HG03575 (cell line): ENCODE results near the gene CCDC117.
"Not testable (repeated sequence)": the region's sequence is repeated elsewhere in the genome, so short reads cannot be mapped to it uniquely, and the experiment has no call there.

Experiments
- ATAC-seq: cut with Tn5 transposase; IDR thresholded peaks from one replicate; pipeline ENCODE4 v1.9.1; 2021; ENCODE audit not compliant: unreplicated experiment, insufficient number of reproducible peaks, low FRiP score; ENCODE audit errors: extremely low read depth

The CCDC117 gene

DNA sequence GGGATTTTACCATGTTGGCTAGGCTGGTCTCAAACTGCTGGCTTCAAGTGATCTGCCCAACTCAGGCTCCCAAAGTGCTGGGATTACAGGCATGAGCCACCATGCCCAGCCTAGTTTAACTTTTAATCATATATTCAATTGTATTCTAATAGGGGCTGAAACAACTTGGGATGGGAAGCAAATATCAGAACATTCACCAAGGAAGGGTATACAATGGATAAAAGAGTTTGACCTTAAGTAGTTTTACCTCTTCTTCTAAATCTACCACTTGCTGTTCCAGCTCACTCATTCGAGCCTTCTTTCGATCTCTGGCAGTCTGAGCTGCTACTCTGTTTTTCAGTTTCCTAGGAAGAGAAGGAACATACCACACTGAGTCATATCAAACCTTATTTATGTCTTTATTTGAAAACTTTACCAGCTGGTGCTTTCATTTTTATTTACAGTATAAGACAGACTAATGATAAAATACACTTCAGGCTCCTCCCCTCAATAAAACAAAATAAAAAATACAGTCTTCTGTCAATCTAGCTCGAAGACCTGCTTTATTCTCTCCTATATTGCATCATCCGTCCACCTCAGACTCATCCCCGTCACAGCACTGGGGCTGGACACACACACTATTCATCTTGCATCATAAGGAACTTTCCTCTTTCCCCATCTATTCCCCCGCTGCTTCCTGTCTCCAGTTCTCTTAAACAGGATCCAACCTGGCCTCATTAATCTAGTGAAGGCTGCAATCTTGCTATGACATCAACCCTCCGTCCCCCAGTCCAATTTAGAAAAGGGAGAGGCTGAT is 26.5 kb downstream of the CCDC117 start:
- no peak for ATAC-seq

DNA sequence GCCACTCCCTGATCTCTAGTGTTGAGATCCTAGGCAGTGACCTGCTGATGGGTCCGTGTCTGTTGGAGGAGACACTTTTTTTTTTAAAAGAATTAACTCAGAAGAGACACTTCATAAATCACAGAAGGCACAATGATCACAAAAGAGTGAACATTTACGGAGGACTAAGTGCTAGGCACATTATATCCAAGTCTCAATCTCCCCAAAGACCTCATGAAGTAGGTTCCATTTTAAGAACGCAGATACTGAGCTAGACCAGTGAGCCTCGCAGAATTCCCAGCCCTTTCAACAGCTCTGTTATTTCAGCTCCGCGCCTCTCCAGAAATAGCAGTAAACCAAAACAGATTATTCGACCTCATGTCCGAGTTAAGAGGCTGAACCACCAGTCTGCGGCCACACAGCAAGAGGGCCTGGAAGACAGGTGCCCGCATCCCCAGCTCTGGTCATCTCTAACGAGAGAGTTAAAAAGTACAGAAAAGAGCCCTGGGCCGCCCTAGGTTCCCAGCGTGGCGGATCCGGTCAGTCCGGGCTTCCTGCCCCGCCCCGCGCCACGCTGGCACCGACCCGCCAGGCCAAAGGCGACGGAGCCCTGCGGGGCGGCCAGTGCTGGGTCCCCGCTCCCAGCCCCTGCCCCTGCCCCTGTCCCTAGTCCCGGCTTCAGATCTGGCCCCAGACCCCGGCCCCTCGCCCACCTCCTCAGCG is 27.3 kb downstream of the CCDC117 start:
- ATAC-seq: no peak

DNA sequence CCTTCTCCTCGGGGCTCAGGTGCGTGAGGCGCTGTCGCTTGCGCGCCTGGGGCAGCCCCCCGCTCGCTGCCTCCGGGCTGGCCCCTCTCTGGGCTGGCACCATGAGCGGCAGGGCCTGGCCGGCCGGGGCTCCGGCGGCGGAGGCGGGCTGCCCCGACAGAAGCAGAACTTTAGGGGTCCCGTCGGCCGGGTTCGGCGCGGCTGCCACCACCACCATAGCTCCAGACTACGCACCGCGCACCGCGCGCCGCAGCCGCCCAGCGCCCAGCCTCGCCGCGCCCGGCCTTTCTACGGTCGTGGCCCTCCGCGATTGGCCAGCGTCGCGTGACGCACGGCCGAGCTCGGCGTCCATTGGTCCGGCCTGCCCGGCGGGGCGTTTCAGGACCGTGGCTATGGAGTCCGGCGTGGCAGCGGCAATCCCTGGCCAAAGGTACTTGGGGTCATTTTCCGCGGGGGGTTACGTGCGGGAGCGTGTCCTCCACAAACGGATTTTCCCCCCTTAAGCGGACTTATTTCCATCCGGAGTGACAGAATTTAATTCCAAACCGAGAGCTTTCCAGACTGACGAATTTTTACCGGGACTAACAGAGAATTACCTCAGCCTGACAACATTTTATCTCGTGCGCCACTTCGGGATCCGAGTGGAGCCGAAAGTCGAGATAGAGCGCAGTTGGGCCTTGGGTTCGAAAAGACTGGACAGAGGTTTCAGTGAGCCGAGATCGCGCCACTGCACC is 28.0 kb downstream of the CCDC117 start, which contains the start of gene XBP1:
XBP1 (minus strand) TSS at position 262 of the 734 bp plus-strand sequence.
- no peak for ATAC-seq

DNA sequence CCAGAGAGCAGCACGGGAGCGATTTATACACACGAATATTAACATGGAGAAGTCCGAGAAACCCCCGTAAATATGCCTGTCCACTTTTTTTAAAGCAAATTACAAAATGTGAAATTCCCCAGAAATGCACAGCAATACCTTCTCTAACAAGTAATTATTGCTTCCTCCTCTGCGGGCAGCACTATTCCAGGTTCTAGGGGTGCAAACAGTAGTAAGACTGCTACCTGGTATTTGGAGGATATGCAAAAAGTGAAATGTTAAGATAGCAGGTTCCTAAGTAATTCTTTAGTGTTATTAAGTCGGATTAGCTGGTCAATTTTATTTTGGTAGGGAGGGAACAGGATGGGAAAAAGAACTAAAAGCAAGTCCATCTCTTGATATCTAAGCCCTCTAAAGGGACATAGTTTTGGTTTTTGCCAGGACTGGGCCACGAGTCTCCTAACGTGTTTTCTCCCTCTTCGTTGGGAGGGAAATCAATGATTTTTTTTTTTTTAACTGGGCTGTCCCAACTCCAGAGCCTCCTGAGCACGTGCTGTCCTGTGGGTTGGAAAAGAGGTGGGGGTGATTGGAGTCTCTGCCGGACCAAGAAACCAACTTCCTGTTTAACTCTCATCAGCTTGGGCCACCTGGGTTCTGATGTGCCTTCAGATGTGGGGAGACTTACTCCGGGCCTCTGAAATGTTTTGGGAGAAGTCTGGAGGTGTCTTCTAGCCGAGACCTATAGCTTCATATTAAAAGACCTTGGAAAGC is 29.5 kb downstream of the CCDC117 start:
- ATAC-seq: no peak

DNA sequence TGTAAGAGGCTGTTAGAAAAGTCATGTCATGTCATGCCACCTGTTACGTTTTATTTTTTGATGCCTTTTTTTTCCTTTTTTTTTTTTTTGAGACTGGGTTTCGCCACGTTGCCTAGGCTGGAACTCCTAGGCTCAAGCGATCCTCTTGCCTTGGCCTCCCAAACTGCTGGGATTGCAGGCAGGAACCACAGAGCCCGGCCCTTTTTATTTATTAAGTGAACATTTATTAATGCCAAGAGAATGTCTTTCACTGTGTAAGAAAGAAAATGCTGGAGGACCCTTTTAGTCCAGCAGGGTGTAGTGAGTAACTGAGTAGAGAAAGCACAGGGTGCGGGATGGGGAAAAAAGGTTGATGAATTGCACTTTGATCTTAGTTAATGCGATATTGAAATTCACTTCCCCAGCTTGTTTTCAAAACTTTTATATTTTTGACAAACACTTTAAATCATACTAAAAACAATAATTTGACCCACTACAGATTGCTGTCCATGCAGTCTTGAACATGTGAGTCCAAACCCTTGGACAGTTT is 30.2 kb downstream of the CCDC117 start:
- ATAC-seq: no peak

DNA sequence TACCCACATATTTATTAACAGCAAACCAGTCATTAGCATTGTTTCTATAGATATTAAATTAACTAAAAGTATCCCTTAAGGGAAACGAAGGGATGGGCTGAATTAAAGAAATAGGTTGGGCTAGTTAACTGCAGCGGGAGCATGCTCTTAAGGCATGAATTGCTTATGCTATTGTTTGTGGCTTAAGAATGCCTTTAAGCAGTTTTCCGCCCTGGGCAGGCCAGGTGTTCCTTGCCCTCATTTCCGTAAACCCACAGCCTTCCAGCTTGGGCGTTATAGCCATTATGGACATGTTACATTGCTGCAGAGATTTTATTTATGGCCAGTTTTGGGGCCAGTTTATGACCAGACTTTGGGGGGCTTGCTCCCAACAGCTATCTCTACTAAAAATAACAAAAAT is 32.9 kb downstream of the CCDC117 start:
- not testable (repeated sequence) for ATAC-seq

DNA sequence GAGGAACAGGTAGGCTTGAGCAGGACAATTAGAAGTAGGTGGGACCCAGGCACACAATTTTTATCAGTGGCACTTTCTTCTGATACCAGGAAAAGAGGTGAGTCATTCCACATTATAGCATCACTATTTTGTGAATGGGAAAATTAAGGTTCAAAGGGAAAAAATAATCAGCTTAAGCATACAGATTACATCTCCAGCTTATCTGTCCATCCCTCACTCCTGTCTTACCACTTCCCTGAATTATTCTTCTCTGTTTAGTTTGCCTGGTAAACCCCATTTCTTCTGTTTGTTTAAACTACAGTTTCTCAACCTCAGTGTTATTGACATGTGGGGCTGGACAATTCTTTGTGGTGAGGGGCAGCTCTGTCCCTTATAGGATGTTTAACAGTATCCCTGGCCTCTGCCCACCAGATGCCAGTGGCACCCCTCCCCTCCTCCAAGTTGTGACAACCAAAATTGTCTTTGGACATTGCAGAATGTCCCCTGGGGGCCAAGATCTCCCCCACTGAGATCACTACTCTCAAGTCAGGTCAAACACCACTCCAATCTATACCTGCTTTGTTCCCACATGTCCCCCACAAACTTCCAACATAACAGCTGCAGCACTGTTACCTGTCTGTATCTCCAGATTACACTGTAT is 36.3 kb downstream of the CCDC117 start:
- no peak for ATAC-seq

DNA sequence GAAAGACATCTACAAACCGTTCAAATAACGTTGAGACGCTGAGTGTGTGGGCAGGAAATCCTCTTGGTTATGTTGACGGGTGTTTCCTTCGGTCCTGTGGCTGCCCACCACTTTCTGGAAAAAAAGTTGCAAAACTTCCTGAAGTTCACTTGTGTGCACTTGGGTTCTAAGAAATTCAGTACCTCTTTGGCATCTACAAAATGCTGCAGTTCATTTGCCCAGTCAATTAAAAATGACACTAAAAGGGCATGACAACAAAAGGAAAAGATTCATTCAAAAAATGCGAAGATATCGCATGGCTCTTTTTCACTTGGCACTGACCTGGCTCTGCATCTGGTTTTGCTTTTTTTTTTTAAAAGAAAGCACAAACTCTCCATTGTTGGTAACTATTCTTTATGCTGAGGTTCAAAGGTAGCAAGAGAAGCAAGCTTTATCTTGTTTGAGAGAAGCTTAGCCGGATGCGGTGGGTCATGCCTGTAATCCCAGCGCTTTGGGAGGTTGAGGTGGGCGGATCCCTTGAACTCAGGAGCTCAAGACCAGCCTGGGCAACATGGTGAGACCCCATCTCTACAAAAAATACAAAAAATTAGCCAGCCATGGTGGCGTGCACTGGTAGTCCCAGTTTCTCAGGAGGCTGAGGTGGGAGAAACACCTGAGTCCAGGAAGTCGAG is 38.5 kb downstream of the CCDC117 start:
- ATAC-seq: no peak

DNA sequence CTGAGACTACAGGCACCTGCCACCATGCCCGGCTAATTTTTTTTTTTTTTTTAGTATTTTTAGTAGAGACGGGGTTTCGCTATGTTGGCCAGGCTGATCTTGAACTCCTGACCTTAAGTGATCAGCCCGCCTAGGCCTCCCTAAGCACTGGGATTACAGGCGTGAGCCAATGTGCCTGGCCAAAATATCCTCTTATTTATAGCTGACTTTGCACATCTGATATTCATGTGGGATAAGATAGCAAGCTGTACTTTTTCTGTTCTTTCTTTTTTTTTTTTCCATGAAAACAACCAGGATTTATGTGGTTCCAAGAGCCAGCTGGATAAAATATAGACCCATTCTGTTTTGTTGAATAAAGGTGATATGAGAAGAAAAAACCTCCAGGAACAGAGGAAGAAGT is 40.0 kb downstream of the CCDC117 start:
- ATAC-seq: no peak

DNA sequence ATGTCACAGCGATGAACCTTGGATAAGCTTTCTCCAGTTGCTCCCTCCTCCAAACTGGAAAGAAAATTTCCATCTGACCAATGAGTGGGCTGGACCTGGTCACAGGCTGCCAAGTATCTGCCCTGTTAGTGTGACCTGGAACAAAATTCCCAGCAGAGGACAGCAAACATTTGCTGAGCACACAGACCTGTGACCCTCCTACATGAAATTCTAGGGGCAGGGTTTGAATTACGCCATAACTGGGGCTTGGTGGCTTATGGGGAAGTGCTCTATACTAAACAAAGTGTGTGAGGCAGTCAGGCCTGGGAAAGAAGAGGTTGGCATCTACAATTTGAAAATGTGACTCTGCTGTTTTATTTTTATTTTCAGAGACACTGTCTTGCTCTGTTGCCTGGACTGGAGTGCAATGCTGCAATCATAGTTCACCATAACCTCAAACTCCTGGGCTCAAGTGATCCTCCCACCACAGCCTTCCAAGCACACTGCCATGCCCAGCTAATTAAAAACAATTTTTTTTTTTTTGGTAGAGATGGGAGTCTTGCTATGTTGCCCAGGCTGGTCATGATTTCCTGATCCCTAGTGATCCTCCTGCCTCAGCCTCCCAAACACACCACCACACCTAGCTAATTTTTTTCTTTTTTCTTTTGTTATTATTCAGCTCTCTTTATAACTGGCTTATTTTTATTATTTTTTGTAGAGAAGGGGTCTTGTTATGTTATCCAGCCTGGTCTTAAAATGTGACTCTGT is 41.5 kb downstream of the CCDC117 start:
- ATAC-seq: no peak

DNA sequence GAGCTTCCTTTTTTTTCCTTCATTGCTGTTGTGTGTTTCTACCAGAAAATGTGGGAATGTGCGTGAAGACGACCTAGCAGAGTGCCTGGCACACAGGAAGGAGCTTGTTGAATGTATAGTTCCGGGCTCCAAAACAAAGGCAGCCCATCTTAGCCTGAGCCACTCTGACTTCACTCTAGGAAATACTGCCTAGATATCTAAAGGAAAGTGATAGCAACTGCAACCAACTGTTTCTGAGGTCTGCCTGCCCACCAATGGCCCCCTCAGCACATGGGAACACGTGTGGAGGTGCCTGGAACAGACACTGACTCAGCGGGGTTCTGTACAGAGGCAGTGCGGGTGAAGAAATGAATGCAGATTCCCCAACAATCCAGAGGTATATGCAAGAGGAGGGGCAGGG is 42.6 kb downstream of the CCDC117 start:
- ATAC-seq: no peak

DNA sequence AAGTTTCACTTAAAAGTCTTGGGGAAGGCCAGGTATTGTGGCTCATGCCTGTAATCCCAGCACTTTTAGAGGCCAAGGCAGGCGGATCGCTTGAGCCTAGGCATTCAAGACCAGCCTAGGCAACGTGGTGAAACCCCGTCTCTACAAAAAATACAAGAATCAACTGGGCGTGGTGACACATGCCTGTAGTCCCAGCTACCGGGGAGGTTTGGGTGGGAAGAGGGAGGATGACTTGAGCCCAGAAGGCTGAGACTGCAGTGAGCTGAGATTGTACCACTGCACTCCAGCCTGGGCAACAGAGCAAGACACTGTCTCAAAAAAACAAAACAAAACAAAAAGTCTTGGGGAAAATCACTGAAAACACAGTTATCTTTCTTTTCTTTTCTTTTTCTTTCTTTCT is 43.2 kb downstream of the CCDC117 start:
- no peak for ATAC-seq

DNA sequence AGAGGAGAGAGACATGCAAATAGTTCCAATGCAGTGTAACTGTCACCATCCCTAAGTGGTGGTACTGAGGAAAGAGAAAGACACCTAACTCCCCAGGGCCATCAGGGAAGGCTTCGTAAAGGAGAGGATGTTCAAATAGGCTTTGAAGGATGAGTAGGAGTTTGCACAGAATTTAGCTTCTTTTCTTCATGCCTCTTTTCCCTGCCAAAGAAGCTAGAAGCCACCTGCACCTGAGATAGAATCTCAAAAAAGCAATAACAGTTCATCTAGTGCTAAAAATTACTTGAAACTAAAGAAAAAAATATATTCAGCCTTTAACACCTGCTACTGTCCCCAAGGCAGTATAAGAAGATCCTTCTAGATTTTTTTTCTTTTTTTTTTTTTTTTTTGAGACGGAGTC is 44.6 kb downstream of the CCDC117 start:
- no peak for ATAC-seq

DNA sequence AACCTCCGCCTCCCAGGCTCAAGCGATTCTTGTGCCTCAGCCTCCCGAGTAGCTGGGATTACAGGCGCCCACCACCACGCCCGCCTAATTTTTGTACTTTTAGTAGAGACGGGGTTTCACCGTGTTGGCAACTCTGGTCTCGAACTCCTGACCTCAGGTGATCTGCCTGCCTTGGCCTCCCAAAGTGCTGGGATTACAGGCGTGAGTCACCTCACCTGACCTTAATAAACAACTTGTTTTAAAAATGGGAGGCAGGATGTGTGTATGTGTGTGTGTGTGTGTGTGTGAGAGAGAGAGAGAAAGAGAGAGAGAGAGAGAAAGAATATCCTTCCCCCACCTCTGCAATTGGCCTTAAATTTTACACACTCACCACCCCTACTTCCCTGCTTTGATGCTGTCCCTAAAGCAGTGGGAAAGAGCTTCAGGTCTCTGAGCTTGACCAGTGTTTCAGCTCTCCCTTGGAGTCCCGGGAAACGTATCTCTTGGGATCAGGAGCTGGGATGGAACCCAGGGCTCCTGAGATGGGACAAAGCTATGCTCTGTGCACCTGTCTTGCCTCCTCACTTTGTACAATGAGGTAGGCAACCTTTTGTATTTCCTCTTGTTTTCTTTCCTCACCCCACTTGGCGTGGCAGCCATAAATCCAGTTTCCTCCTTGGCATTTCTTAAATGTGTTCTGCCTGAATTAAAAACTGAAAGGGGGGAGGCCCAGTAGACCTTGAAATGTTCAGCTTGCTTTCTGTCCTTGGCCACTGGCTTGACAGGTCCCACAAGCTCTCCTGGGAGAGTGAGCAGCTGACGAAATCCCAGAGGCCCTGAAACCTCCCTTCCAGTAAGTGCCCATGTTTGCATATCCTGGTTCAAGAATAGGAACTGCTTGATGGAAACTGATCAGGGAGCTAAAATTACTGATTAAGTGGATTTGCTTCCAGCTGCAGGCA is 45.7 kb downstream of the CCDC117 start:
- ATAC-seq: no peak

DNA sequence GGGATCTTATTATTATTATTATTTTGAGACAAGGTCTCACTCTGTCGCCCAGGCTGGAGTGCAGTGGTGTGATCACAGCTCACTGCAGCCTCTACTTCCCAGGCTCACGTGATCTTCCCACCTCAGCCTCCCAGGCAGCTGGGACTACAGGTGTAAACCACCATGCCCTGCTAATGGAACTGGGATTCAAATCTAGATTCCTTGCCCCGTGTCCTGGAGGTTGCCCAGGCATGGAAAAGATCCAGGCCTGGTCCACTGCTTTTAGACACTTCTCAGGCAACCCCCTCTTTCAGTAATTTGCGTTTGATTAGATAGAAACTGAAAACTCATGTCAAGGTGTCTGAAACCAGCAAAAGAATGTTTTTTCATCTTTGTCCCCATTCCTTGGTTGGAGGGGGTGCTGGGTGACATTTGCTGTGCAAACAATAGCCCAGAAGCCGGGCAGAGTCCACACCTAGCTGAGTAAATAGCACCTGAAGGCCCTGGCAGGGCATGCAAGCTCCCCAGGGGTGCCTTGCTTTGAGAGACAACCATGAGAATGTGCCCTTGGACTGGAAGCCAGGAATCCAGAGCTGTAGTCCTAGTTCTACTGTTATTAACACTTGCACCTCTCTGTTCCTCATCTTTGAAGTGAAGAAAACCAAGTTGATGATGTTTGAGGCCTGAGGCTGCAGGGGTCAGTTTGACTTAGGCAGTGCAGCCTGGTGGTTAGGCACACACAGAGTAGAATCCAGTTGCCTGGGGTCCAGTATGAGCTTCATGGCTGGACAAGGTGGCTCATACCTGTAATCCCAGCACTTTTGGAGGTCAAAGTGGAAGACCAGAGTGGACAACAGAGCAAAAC is 47.0 kb downstream of the CCDC117 start:
- ATAC-seq: no peak

DNA sequence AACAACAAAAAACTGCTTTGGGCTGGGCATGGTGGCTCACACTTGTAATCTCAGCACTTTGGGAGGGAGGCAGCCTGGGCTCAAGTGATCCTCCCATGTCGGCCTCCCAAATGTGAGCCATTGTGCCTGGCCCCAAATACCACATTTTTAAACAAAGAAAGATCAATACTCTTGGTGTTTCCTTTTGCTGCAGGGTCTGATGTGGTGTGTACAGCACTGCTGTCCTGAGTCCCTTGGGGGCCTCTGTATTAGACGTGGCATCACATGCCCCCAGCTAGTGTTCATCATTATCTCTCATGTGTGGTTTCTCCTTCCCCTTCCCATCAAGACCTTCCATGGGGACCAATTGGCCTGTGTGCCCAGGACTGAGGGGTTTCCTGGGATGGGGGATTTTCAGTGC is 48.4 kb downstream of the CCDC117 start:
- ATAC-seq: no peak
